GM12865 (cell line): Measurements from ENCODE around the gene PPP2R1B.
A peak's percentile ranks its signal among the peaks of the same experiment; 100 is the strongest.

Experiments
- DNase-seq: peaks from one replicate; pipeline ENCODE4 v3.0.0; 2010; ENCODE audit warnings: low read depth
- H3K4me3 ChIP-seq: 2 replicates; pipeline ENCODE4 v1.5.1; 2011; ENCODE audit warnings: mild to moderate bottlenecking, low read depth, low read length, control low read depth
- CTCF ChIP-seq: IDR thresholded peaks from 2 replicates; pipeline ENCODE4 v1.5.1; 2011; ENCODE audit warnings: low read length, control low read depth, low read depth, inconsistent platforms; ENCODE audit not compliant: insufficient read depth; ENCODE audit errors: missing control alignments

Gene PPP2R1B

DNA sequence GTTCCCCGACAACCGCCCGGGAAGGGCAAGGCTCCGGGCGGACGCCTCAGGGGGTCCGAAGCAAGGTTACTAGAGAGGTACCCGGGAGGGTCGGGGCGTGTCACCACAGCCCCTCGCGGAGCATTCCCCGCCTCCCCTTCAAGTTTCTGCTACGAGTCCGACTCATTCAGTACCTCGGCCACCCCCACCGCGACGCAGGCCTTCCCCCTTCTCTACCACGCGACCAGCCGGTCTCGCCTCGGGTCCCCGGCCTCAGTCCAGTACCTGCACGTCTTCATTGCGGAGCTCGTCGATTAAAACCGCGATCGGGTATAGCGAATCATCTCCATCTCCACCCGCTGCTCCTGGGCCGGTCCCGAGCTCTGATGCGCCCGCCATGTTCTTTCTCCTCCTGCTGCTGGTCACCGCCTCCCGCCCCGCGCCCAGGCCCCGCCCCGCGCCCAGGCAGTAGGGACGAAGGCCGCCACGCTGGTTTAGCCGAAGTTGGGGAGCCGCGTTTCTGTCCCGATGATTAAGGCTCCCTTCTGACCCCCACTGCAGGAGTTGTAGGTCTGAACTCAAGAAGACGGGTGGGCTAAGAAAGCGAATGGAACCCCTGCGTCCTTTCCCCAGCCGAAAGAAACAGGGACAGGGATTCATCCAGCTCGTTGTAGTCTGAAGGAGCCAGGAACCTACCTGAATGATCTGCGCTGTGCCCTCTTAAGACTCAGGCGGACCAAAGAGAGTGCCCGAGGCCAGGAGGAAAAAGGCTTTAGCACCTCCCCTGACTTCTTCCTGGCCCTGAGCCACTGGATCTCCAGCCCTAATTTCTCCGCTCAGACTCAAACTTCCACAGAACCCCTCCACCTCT lies at the start of gene PPP2R1B:
PPP2R1B (minus strand) TSS at position 406 of the 850 bp plus-strand sequence; CDS start at position 378, 28 bp downstream.
- peak; percentile 77 for DNase-seq
- TF ChIP-seq CTCF, result no peak

DNA sequence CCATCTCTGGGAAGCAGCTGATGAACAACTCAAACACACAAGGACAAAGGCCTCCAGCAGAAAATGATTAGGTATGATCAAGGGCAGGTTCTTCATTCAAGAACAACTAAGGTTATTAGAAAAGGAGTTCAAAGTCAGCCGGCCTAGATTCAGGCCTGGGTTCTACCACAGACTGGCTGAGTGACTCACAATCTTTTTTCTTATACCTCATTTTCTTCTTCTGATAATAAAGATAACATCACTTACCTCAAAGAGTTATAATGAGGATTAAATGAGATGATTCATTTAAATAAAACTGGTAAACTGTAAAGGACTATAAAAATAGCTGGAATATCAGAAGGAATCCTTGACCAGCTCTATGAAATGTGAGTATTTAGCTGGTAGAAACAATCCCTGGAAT lies 49.3 kb upstream of the PPP2R1B start:
- H3K4me3 ChIP-seq, result no peak overlapping the region
- no peak for TF ChIP-seq CTCF
- no peak for DNase-seq

More for the DNA sequence above, at the start of gene PPP2R1B:
- peak within 1 kb of the TSS; percentile 87 for H3K4me3 ChIP-seq

DNA sequence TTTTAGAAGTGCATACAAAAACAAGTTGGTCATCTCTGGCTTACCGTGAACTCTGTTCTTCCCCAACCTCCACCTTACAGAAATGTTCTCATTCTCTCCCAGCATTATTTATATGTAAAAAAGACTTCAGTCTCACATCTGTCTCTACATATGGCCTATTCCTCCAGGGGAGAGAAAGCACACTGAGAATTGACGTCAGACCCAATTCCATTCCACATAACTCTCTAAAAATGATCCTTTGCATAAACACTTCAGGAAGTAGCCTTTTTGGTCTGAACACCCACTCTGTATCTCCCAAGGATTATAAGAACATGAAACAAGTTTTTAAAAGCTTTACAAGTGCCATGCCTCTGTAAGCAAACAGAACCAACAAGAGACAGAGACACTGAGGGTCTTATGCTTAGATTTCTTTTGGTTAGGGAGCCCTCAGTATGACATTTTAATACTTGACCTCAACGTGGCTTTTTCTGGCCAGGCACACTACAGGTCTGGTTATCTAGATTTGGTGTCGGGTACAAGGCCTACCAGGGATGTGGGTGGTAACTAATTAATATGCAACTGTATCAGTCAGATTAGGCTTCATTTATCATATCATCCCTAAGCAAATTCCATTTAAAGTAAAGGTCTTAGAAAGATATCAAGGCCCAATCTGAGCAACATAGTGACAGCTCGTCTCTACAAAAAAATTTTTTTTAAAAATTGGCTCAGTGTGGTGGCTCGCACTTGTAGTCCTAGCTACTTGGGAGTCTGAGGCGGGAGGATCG lies 48.5 kb upstream of the PPP2R1B start:
- no peak for TF ChIP-seq CTCF
- no peak for DNase-seq

GRCh38 chr11:111814106-111814505 lies 47.9 kb upstream of the PPP2R1B start:
- no peak for TF ChIP-seq CTCF
- DNase-seq, result no peak
- no peak overlapping the region for H3K4me3 ChIP-seq

More for the DNA sequence above, 48.5 kb upstream of the PPP2R1B start:
- no peak overlapping the region for H3K4me3 ChIP-seq

GRCh38 chr11:111812211-111812610 lies 46.0 kb upstream of the PPP2R1B start:
- H3K4me3 ChIP-seq, result no peak overlapping the region
- no peak for DNase-seq
- no peak for TF ChIP-seq CTCF

DNA sequence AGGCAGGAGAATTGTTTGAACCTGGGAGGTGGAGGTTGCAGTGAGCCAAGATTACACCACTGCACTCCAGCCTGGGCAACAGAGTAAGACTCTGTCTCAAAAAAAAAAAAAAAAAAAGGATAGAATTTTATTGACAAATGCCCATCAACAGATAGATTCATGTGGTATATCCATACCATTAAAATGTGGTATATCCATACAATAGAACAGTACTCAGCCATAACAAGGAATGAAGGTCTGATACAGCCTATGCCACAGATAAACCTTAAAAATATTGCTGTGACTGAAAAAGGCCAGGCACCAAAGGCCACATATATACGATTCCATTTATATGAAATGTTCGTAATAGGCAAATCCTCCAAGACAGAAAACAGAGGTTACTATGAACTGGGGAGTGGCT lies 45.3 kb upstream of the PPP2R1B start:
- TF ChIP-seq CTCF, result no peak
- no peak overlapping the region for H3K4me3 ChIP-seq
- no peak for DNase-seq
